A549 (cell line): Measurements from ENCODE around the gene KCNG1.

Experiments
- NFE2L2 ChIP-seq: fragments of 150-350 bp; conservative IDR thresholded peaks from 2 replicates; pipeline ENCODE4 v1.6.1; 2014; ENCODE audit warnings: low read length
- ZC3H11A ChIP-seq: fragments of 450-650 bp; IDR thresholded peaks from 2 replicates; pipeline ENCODE4 v1.6.1; 2014; ENCODE audit warnings: antibody characterized with exemption, mild to moderate bottlenecking
- TF ChIP-seq, protein P1 (sequence below): fragments of >200 bp; sonication (Bioruptor Twin); formaldehyde crosslinking; IDR thresholded peaks from 3 replicates; pipeline ENCODE4 v1.5.1; 2016

DNA sequence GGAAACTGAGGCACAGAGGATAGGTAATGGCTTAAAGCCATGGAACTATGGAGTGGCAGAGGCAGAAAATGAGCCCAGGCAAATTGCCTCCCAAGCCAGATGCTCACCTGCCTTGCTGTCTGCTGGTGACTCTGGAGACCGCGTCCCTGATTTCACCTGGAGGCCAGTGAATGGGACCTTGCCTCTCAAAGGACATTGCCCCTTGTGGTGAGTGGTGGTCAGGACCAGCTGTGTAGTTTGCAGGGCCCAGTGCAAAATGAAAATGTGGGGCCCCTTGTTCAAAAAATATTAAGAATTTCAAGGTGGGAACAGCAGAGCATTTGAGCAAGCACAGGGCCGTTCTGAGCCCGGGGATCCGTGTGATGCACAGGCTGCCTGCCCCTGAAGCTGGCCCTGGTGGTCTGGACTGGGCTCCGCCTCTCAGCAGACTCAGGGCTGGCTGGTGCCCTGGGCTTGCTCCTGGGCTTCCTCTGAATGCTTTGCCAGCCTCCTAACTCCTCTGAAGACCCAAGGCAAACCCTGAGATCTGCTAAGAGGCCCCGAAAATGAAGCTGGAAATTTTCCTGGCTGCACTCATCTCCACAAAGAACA is 19.8 kb upstream of the KCNG1 start:
- TF ChIP-seq, protein P1, sequence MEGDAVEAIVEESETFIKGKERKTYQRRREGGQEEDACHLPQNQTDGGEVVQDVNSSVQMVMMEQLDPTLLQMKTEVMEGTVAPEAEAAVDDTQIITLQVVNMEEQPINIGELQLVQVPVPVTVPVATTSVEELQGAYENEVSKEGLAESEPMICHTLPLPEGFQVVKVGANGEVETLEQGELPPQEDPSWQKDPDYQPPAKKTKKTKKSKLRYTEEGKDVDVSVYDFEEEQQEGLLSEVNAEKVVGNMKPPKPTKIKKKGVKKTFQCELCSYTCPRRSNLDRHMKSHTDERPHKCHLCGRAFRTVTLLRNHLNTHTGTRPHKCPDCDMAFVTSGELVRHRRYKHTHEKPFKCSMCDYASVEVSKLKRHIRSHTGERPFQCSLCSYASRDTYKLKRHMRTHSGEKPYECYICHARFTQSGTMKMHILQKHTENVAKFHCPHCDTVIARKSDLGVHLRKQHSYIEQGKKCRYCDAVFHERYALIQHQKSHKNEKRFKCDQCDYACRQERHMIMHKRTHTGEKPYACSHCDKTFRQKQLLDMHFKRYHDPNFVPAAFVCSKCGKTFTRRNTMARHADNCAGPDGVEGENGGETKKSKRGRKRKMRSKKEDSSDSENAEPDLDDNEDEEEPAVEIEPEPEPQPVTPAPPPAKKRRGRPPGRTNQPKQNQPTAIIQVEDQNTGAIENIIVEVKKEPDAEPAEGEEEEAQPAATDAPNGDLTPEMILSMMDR = no peak
- TF ChIP-seq NFE2L2 = no peak
- no peak for TF ChIP-seq ZC3H11A
